IMR-90 (cell line): ENCODE measurements around the gene NPAS1.

Experiments
- BHLHE40 ChIP-seq: fragments of 150-350 bp; IDR thresholded peaks from 2 replicates; pipeline ENCODE4 v1.6.1; 2016; ENCODE audit warnings: mild to moderate bottlenecking, low read depth, low read length
- CEBPB ChIP-seq: IDR thresholded peaks from 2 replicates; pipeline ENCODE4 v1.6.1; 2012; ENCODE audit warnings: low read depth, low read length, improper control_type of control experiment
- CHD1 ChIP-seq: IDR thresholded peaks from 2 replicates; pipeline ENCODE4 v1.6.1; 2012; ENCODE audit warnings: low read depth, low read length, improper control_type of control experiment
- CTCF ChIP-seq: conservative IDR thresholded peaks from 2 replicates; pipeline ENCODE4 v1.5.1; 2012; ENCODE audit warnings: mild to moderate bottlenecking, low read depth, low read length, improper control_type of control experiment
- MAFK ChIP-seq: IDR thresholded peaks from 2 replicates; pipeline ENCODE4 v1.6.1; 2012; ENCODE audit warnings: low read depth, low read length, improper control_type of control experiment
- MAZ ChIP-seq: IDR thresholded peaks from 2 replicates; pipeline ENCODE4 v1.6.1; 2012; ENCODE audit warnings: low read depth, mild to moderate bottlenecking, low read length, improper control_type of control experiment, moderate library complexity, borderline replicate concordance
- MXI1 ChIP-seq: IDR thresholded peaks from 2 replicates; pipeline ENCODE4 v1.6.1; 2012; ENCODE audit warnings: low read depth, mild to moderate bottlenecking, low read length, moderate library complexity, borderline replicate concordance
- POLR2A ChIP-seq: IDR thresholded peaks from 2 replicates; pipeline ENCODE4 v1.6.1; 2012; ENCODE audit warnings: mild to moderate bottlenecking, low read depth, low read length
- RAD21 ChIP-seq: IDR thresholded peaks from 2 replicates; pipeline ENCODE4 v1.6.1; 2012; ENCODE audit warnings: low read length, improper control_type of control experiment
- RCOR1 ChIP-seq: IDR thresholded peaks from 2 replicates; pipeline ENCODE4 v1.6.1; 2012; ENCODE audit warnings: mild to moderate bottlenecking, low read length, improper control_type of control experiment; ENCODE audit not compliant: insufficient replicate concordance
- RFX5 ChIP-seq: IDR thresholded peaks from 2 replicates; pipeline ENCODE4 v1.8.0; 2012; ENCODE audit warnings: low read depth, mild to moderate bottlenecking, low read length, moderate library complexity
- USF2 ChIP-seq: fragments of 150-350 bp; IDR thresholded peaks from 2 replicates; pipeline ENCODE4 v1.6.1; 2017; ENCODE audit warnings: mild to moderate bottlenecking, antibody characterized with exemption, low read length, low read depth

GRCh38 chr19:47067215-47067847 lies 47.7 kb downstream of the NPAS1 start:
- TF ChIP-seq POLR2A (no peak), CTCF (no peak), CEBPB (no peak), MXI1 (no peak), RCOR1 (no peak), MAFK (no peak), RFX5 (no peak), RAD21 (no peak), MAZ (no peak), USF2 (no peak), BHLHE40 (no peak), CHD1 (no peak)
